HG02642 (cell line): ENCODE measurements around the gene DNAH12.
"Not testable (repeated sequence)": the region's sequence is repeated elsewhere in the genome, so short reads cannot be mapped to it uniquely, and the experiment has no call there.

ENCODE experiments used
- ATAC-seq: cut with Tn5 transposase; IDR thresholded peaks from one replicate; pipeline ENCODE4 v1.9.1; 2021; ENCODE audit warnings: mild to moderate bottlenecking; ENCODE audit not compliant: unreplicated experiment, poor library complexity

The DNAH12 gene

DNA sequence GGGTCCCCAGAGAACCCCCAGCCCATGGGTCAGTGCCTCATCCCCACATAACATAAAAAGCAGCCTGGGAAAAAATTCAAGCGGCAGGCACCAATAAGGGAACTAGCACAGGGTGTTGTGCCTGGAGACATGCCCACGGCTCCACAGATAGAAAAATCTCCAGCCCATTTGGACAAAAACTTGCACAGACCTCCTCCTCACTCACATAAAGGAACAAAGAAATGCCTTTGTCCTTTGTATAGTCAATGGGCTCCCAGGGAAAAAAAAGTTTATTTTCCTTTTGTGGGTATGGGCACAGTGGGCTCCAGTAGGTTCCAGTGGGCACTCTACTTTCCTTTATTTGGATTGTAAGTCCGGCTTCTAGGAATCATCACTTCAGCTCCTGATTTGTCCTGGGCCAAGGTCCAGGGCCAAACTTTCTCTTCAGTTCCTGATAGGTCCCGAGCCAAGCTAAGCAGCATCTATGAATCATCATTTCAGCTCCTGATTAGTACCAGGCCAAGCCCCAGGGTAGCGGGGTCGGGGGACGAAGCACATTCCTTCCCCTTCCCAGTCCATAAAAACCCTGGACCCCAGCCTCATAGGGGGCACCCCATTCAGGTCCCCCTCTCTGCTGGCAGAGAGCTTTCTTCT is 1.6 kb upstream of the DNAH12 start:
- ATAC-seq: no peak

DNA sequence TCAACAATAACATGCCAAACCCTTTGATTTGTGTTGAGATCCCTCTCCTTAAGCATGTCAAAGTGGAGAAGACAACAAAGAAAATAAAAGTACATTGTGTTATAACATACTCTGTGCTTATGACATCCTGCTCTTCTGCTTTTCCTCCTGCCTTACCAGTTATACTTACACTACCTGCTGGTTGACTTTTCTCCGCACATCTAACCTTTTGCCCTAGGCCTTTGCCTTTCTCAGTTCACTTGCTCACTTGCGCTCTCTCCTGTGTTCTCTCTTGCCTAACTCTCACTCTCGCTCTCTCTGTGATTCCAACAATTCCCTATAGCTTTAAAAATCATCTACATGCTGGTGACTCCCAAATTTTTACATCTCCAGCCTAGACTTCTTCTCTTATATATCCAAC is 5.7 kb downstream of the DNAH12 start:
- no peak for ATAC-seq

DNA sequence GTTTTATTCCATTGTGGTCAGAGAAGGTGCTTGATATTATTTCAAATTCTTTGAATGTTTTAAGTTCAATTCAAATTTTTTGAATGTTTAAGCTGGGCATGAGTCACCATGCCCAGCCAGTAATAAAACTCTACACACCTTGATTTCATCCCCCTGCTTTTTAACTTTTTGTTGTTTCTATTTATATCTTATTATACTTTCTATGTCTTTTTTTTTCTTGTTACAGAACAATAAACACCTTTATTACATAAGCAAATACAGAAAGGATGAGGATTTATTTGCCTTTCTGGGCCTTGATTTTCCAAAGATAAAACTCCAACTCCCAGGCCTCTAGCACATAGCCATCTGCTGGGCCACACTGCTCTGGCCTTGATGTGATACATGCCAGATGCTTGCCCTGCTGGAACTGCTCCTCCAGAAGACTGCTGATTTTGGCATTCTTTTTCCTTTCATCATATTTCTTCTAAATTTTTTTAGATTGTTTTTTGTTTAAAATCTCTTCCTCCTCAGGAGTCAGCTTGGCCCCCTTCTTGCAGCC is 14.0 kb downstream of the DNAH12 start:
- no peak for ATAC-seq

DNA sequence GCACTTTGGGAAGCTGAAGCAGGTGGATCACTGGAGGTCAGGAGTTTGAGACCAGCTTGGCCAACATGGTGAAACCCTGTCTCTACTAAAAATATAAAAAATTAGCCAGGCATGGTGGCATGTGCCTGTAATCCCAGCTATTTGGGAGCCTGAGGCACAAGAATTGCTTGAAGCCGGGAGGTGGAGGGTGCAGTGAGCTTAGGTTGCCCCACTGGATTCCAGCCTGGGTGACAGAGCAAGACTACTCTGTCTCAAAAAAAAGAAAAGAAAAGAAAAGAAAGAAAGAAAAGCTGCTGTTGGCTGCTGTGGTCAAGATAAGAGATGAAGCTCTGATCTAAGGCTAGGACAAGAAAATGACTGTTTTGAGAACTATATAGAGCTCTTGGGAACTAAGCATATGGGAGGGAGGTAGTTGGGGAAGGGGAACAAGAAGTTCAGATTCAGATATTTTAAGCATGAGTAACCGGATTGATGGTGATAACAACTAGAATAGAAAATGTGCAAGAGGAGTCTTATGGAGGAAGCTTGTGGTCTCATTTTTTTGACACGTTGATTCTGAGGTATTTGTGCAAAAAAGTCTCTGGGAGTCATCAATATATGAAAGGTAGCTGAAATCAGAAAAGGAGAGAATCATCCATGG is 25.7 kb downstream of the DNAH12 start:
- ATAC-seq: no peak

DNA sequence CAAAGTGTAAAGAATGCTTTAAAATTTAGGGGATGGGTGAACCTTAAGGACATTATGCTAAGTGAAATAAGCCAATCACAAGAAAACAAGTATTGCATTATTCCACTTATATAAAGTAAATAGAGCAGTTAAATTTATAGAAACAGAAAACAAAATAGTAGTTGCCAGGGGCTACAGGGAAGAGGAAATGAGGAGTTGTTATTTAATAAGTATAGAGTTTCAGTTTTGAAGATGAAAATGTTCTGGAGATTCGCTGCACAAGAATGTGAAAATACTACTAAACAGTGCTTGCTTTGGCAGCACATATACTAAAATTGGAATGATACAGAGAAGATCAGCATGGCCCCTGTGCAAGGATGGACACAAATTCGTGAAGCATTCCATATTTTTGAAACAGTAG is 32.0 kb downstream of the DNAH12 start:
- ATAC-seq: no peak

DNA sequence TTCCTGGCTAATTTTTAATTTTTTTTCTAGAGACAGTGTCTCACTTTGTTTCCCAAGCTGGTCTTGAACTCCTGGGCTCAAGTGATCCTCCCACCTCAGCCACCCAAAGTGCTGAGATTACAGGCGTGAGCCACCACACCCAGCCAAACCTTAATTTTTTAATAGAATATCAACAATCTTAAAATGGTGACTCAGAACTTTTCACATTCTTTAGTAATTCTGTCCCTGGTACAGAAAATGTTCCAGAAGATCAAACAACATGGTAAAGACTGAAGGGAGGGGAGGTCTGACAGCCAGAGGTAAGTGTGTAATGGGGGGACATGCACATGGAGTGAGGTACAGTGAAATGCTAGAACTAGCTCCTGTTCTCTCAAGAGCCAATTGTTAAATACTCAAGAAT is 38.2 kb downstream of the DNAH12 start:
- ATAC-seq: no peak

DNA sequence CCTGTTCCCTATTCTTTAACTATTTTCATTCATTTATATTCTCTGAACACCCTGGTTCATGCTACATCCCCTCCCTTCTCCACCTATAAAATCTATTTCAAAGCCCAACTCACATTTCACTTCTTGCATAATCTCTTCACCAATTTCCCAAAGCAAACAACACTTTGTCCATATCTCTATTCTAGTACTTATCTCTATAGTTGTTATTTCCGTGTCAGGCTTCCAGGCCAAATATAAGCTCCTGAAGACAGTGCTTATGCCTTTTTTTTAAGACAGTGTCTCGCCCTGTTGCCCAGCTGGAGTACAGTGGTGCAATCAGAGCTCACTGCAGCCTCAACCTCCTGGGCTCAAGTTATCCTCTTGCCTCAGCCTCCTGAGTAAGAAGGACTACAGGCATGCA is 43.6 kb downstream of the DNAH12 start:
- no peak for ATAC-seq

DNA sequence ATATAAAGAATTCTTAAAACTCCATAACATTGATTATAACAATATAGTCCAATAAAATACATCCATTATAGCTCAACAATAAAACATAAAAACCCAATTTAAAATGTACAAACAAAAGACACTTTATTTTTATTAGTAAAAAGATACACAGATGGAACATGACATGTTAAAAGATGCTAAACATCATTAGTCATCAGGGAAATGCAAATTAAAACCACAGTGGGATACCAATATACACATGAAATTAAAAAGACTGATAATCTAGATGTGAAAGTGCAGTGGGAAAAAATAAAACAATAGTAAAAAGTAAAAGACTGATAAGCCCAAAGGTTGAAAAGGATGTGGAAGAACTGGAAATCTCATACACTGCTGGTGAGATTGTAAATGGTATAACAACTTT is 46.2 kb downstream of the DNAH12 start:
- no peak for ATAC-seq

DNA sequence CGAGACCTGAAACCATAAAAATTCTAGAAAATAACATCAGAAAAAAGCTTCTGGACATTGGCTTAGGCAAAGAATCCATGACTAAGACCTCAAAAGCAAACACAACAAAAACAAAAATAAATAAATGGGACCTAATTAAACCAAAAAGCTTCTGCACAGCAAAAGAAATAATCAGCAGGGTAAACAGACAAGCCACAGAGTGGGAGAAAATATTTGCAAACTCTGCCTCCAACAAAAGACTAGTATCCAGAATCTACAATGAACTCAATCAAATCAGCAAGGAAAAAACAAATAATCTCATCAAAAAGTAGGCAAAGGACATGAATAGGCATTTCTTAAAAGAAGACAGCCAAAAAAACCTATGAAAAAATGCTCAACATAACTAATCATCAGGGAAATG is 59.6 kb downstream of the DNAH12 start:
- ATAC-seq: no peak

DNA sequence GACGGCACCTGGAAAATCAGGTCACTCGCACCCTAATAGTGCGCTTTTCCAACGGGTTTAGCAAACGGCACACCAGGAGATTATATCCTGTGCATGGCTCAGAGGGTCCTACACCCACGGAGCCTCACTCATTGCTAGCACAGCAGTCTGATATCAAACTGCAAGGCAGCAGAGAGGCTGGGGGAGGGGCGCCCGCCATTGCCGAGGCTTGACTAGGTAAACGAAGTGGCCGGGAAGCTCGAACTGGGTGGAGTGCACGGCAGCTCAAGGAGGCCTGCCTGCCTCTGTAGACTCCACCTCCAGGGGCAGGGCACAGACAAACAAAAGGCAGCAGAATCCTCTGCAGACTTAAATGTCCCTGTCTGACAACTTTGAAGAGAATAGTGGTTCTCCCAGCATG is 67.0 kb downstream of the DNAH12 start:
- not testable (repeated sequence) for ATAC-seq

DNA sequence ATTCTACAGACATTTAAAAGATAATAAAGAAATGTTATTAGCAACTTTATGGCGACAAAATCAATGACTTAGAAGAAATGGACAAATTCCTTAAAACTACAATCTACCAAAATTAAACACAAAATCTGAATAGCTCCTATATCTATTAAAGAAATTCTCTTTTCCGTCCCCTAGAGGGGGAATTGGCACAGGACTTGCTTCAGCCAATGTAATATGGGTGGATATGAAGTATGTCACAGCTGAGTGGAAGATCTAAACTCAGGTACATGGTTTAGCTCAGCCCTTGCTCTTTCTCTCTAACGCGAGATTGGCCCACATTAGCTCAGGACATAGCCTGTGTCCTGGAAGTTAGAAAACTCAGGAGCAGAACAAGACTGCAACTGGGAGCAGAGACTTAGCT is 79.3 kb downstream of the DNAH12 start:
- no peak for ATAC-seq

DNA sequence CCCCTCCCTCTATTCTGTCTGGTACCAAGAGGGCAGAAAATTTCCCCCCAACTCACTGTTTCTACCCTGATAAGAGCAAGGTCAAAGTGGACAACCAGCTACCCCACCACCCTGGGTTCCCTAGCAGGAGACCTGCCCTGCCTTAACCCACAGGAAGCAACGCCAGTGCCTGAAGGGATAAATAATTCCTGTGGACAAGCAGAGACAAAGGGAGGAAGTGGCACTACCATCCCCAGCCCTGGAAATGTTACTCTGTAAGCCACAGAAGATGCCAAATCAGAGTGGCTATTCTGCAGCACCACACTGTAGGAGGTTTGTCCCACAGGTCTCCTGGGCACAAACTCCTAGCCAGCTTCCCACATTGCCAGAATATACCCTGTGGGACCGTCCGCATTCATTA is 80.1 kb downstream of the DNAH12 start:
- ATAC-seq: no peak

DNA sequence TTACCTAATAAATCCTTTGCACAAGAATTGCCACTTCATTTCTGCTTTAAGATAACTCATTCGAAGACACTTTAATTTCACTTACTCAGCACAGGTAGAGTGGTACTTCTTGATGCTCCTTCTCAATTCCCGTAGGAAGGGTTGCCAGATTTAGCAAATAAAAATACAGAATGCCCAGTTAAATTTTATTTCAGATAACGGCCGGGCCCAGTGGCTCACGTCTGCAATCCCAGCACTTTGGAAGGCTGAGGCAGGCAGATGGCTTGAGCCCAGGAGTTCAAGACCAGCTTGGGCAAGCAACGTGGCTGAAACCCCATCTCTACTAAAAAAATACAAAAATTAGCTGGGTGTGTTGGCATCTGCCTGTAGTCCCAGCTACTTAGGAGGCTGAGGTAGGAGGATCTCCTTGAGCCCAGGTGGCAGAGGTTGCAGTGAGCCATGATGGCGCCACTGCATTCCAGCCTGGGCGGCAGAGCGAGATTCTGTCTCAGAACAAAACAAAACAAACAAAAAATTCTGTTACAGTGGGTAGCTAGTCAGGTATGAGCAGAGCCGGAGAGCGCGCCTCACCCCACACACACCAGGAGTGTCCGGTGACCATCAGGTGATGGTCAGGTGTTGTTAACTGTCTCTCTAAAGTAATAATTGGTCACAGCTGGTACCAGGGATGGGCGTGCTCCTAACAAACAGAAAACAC is 92.8 kb downstream of the DNAH12 start:
- ATAC-seq: no peak

DNA sequence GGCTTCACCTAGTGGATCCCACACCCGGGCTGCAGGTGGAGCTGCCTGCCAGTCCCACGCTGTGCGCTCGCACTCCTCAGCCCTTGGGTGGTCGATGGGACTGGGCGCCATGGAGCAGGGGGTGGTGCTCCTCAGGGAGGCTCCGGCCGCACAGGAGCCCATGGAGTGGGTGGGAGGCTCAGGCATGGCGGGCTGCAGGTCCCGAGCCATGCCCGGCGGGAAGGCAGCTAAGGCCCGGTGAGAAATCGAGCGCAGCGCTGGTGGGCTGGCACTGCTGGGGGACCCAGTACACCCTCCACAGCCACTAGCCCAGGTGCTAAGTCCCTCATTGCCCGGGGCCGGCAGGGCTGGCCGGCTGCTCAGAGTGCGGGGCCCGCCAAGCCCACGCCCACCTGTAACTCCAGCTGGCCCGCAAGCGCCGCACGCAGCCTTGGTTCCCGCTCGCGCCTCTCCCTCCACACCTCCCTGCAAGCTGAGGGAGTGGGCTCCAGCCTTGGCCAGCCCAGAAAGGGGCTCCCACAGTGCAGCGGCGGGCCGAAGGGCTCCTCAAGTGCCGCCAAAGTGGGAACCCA is 94.8 kb downstream of the DNAH12 start:
- not testable (repeated sequence) for ATAC-seq

DNA sequence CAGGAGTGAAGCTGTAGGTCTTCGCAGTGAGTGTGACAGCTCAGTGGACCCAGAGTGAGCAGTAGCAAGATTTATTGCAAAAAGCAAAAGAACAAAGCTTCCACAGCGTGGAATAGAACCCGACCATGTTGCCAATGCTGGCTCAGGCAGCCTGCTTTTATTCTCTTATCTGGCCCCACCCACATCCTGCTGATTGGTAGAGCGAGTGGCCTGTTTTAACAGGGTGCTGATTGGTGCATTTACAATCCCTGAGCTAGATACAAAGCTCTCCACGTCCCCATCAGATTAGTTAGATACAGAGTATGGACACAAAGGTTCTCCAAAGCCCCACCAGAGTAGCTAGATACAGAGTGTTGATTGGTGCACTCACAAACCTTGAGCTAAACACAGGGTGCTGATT is 95.7 kb downstream of the DNAH12 start:
- not testable (repeated sequence) for ATAC-seq

DNA sequence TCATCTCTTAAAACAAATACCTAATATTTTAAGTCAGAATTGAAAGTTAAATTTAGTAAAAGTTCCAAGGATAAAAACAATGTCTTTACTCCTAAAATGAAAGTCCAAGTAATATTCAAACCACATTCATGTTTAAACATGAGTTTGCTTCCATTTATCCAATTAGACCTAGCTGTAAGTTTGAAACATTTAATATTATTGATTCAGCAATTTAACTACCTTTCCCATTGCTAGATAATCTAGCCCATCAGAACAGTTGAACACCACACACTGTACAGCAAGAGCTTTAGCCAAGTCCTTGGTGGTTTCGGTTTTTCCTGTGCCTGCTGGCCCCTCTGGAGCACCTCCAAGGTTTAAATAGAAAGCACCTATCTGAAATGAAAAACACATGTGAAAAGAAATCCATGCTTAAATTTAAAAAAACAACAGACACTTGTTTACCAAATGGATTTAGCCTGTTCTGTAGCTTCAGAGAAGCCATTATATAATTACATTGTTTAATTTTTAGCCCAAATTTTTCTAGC is 97.8 kb downstream of the DNAH12 start:
- no peak for ATAC-seq

DNA sequence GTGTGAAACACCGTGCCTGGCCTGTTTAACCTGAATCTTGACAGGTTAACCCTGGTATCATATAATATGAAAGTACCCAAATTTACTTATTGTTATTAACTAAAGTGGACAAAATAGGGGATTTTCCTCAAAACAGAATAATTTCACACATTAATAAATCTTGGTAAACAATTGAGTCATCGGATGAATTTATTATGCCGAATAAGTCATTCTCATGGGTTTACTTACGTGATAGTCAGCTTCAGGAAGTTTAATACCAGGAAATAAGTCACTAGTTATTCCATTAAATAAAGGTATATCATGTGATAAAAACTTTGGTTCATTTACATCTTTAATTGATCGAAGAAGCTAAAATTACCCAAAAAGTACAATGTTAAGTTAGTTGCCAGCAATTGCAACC is 99.7 kb downstream of the DNAH12 start:
- ATAC-seq: no peak

DNA sequence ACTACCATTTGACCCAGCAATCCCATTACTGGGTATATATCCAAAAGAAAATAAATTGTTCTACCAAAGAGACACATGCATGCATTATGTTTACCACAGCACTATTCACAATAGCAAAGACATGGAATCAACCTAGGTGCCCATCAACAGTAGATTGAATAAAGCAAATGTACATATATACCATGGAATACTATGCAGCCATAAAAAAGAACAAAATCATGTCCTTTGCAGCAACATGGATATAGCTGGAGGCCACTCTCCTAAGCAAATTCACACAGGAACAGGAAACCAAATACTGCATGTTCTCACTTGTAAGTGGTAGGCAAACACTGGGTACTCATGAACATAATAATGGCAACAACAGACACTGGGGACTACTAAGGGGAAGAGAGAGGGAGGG is 104.0 kb downstream of the DNAH12 start:
- ATAC-seq: not testable (repeated sequence)

DNA sequence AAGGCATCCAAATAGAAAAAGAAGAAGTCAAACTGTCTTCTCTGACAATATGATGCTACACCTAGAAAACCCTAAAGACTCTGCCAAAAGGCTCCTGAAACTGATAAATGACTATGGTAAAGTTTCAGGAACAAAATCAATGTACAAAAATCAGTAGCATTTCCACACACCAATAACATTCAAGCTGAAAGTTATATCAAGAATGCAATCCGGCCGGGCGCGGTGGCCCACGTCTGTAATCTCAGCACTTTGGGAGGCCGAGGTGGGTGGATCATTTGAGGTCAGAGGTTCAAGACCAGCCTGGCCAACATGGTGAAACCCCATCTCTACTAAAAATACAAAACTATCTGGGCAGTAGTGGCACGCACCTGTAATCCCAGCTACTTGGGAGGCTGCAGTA is 105.7 kb downstream of the DNAH12 start:
- ATAC-seq: not testable (repeated sequence)

DNA sequence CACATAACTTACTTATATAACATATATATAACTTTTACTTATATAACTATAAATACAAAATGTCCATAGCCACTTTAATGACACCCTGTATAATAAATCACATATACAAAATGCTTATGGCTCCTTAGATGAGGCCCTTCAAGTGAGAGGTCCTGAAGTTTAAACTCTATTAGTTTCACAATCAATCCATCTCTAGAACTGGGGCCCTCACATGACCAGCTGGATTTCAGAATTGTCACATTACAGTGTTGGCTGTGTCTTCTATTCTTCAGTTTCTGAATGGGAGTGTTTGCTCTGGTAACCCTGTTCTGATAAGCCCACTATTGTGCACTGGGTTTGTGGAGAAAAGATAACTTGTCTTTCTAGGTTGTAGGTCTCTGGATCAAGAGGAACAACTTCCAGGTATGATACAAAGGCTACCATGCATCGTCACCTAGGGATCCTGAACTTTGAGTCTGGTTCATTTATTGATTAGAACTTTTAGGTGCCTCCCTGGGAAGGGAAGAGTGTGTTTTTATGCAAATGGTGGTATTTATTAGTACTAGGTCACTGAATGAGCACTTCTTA is 107.9 kb downstream of the DNAH12 start:
- ATAC-seq: no peak

DNA sequence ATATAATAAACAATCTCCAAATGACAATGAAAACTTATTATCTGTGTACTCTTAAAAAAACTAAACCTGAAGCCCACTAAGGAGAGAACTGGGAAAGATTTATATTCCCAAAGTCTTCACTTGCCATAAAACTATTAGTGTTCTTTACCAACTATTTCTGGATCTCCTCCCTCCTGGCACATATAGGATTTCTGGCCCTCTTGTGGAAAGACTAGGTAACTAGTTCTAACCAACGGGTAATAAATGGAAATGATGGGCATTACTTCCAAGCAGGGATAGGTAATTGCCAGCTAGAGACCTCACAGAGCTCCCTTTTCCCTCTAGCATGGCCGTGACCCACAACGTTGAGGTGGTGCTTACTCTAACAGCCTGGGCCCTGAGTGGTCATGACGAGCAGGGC is 110.1 kb downstream of the DNAH12 start:
- ATAC-seq: no peak
